K562 (cell line): ENCODE data around the gene TSSK6. TPM values are rescaled to one million over a fixed set of nuclear protein-coding genes. Genes with fewer than 3 reads are reported as not detected.

ENCODE experiments used
- ELF1 ChIP-seq: fragments of 200-800 bp; sonication (Bioruptor generic); IDR thresholded peaks from 2 replicates; pipeline ENCODE4 v1.6.1; 2016; ENCODE audit warnings: missing genetic modification characterization, missing compliant biosample characterization
- FOXJ2 ChIP-seq: fragments of 200-800 bp; sonication (Bioruptor generic); IDR thresholded peaks from 2 replicates; pipeline ENCODE4 v1.6.1; 2016; ENCODE audit warnings: missing genetic modification characterization, missing compliant biosample characterization
- NR2C1 ChIP-seq, 2 experiments: fragments of 450-650 bp; IDR thresholded peaks; 2 replicates each; pipeline ENCODE4 v1.6.1; 2017; ENCODE audit warnings: mild to moderate bottlenecking in 2 of 2, antibody characterized with exemption in 1 of 2, inconsistent platforms in 1 of 2, missing compliant biosample characterization in 1 of 2, missing genetic modification characterization in 1 of 2
- POLR2G ChIP-seq: fragments of 200-400 bp; formaldehyde crosslinking; IDR thresholded peaks from 2 replicates; pipeline ENCODE4 v1.6.1; 2017; ENCODE audit warnings: low read depth, mild to moderate bottlenecking, antibody characterized with exemption, low read length, moderate library complexity
- polyA plus RNA-seq, 8 experiments: library from polyadenylated mRNA; depleted of rRNA in 4 of 8; stranded (reverse) in 5 of 8; unstranded in 3 of 8; fragments of >200 nt; fragmentation: Nextera tagmentation in 2 of 8; fragmentation: Illumina TruSeq in 1 of 8; extraction: Ambion mirVana in 2 of 8; extraction: Trizol in 1 of 8; gene quantifications; 2 replicates each; pipeline versions ENCODE4 v1.2.1 to v1.2.3, GENCODE V29; 2011 to 2014; ENCODE audit warnings: inconsistent platforms in 1 of 8, missing spikeins in 1 of 8
- total RNA-seq, 7 experiments: library from RNA; depleted of rRNA in 6 of 7; stranded (reverse); fragments of >200 nt in 6 of 7; fragmentation: Illumina TruSeq in 2 of 7; extraction: Trizol in 2 of 7; gene quantifications; 2 replicates each; pipeline versions ENCODE4 v1.2.1 to v1.2.3, GENCODE V29; 2011 to 2021; ENCODE audit warnings: low replicate concordance in 1 of 7
- TF ChIP-seq, protein P1 (sequence below): fragments of 200-800 bp; sonication (Bioruptor generic); IDR thresholded peaks from 2 replicates; pipeline ENCODE4 v1.6.1; 2017; ENCODE audit warnings: missing genetic modification characterization, missing compliant biosample characterization
- TF ChIP-seq, protein P2 (sequence below), 2 experiments: fragments of 450-650 bp in 1 of 2; sonication (generic) in 1 of 2; formaldehyde crosslinking in 1 of 2; IDR thresholded peaks; 2 replicates each; pipeline versions ENCODE4 v1.7.1 to v1.9.0; 2016 to 2022; ENCODE audit warnings: inconsistent platforms in 1 of 2, mild to moderate bottlenecking in 1 of 2, missing genetic modification reagents in 1 of 2

TSSK6 gene
- total and polyA plus RNA-seq, 9 of the 15 experiments (the other 6 are each of a cell fraction or from before 2014, with no cell fraction given), result 0.21 to 2.6 (median 1.5) TPM; not detected in 3

DNA sequence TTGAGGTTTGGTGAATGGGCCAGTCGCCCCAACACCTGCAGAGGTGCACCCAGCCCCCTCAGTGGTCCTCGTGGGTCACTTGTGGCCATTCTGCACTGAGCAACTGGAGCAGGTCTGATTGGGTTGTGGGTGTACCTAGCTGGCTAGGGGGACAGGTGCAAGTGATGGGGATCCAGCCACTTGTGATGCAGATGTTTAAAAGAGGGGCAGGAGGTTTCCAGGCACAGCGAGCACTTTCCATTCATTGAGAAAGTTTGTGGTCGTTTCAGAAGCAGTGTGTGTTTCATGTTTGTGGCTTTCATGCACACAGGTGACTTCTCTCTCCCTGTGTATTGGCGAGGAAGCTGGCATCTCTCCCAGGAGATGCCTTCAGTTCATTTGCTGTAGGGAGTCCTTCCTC lies 34.7 kb downstream of the TSSK6 start (continued):
- TF ChIP-seq FOXJ2 (tag) (no peak), POLR2G (no peak), NR2C1 (IDR thresholded peaks at IDR 0.05) (no peak), NR2C1 (tag; IDR thresholded peaks at IDR 0.05) (no peak), ELF1 (tag) (no peak)
- TF ChIP-seq, protein P1, sequence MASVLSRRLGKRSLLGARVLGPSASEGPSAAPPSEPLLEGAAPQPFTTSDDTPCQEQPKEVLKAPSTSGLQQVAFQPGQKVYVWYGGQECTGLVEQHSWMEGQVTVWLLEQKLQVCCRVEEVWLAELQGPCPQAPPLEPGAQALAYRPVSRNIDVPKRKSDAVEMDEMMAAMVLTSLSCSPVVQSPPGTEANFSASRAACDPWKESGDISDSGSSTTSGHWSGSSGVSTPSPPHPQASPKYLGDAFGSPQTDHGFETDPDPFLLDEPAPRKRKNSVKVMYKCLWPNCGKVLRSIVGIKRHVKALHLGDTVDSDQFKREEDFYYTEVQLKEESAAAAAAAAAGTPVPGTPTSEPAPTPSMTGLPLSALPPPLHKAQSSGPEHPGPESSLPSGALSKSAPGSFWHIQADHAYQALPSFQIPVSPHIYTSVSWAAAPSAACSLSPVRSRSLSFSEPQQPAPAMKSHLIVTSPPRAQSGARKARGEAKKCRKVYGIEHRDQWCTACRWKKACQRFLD, result no peak
- TF ChIP-seq, protein P2, sequence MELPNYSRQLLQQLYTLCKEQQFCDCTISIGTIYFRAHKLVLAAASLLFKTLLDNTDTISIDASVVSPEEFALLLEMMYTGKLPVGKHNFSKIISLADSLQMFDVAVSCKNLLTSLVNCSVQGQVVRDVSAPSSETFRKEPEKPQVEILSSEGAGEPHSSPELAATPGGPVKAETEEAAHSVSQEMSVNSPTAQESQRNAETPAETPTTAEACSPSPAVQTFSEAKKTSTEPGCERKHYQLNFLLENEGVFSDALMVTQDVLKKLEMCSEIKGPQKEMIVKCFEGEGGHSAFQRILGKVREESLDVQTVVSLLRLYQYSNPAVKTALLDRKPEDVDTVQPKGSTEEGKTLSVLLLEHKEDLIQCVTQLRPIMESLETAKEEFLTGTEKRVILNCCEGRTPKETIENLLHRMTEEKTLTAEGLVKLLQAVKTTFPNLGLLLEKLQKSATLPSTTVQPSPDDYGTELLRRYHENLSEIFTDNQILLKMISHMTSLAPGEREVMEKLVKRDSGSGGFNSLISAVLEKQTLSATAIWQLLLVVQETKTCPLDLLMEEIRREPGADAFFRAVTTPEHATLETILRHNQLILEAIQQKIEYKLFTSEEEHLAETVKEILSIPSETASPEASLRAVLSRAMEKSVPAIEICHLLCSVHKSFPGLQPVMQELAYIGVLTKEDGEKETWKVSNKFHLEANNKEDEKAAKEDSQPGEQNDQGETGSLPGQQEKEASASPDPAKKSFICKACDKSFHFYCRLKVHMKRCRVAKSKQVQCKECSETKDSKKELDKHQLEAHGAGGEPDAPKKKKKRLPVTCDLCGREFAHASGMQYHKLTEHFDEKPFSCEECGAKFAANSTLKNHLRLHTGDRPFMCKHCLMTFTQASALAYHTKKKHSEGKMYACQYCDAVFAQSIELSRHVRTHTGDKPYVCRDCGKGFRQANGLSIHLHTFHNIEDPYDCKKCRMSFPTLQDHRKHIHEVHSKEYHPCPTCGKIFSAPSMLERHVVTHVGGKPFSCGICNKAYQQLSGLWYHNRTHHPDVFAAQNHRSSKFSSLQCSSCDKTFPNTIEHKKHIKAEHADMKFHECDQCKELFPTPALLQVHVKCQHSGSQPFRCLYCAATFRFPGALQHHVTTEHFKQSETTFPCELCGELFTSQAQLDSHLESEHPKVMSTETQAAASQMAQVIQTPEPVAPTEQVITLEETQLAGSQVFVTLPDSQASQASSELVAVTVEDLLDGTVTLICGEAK (IDR thresholded peaks at IDR 0.05), result no peak
- TF ChIP-seq, protein P2 (CRISPR knock-in tag; IDR thresholded peaks at IDR 0.05), result no peak
